HG02759 (cell line): ENCODE results near the gene MED19.
A peak's percentile ranks its signal among the peaks of the same experiment; 100 is the strongest.
"Not testable (repeated sequence)": the region's sequence is repeated elsewhere in the genome, so short reads cannot be mapped to it uniquely, and the experiment has no call there.

Experiments used
- ATAC-seq: cut with Tn5 transposase; IDR thresholded peaks from one replicate; pipeline ENCODE4 v1.9.1; 2021; ENCODE audit warnings: mild to moderate bottlenecking, moderate library complexity; ENCODE audit not compliant: unreplicated experiment

Gene MED19

GRCh38 chr11:57705432-57705831 lies 6.6 kb downstream of the MED19 start:
- not testable (repeated sequence) for ATAC-seq

- no peak for ATAC-seq
These were observed 7.1 kb downstream of the MED19 start for GRCh38 chr11:57704932-57705331.

GRCh38 chr11:57703341-57703740 lies 8.7 kb downstream of the MED19 start:
- ATAC-seq, result no peak

- ATAC-seq, result no peak
These were observed 11.6 kb downstream of the MED19 start for GRCh38 chr11:57700425-57700824.

DNA sequence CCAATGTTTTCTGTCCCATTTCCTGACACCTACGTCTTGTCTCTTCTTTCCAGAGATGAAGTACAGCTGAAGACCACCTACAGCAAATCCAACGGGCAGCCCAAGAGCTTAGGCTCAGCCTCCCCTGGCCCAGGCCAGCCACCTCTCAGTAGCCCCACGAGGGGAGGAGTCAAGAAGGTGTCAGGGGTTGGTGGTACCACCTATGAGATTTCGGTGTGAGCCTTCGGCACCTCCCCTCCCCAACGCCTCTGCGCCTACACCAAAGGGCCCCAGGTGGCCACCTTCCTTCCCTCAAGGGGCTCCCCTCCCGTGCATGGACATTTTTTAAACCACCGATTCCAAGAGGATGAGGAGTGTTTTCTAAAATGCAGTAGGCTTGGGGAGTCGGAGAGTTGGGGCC lies 12.2 kb downstream of the MED19 start:
- ATAC-seq, result no peak

GRCh38 chr11:57698843-57699365 lies 13.1 kb downstream of the MED19 start:
- ATAC-seq, result no peak

DNA sequence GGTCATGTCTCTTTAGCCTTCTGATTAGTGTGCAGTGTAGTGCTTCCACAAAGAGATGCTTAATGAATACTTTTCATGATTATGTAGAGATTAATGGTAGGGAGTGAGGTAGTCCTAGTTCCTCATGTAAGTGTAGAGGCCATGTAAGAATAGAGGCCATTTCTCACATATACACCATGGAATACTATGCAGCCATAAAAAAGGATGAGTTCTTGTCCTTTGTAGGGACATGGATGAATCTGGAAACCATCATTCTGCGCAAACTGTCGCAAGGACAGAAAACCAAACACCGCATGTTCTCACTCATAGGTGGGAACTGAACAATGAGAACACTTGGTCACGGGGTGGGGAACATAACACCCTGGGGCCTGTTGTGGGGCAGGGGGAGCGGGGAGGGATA lies 21.5 kb downstream of the MED19 start:
- not testable (repeated sequence) for ATAC-seq

DNA sequence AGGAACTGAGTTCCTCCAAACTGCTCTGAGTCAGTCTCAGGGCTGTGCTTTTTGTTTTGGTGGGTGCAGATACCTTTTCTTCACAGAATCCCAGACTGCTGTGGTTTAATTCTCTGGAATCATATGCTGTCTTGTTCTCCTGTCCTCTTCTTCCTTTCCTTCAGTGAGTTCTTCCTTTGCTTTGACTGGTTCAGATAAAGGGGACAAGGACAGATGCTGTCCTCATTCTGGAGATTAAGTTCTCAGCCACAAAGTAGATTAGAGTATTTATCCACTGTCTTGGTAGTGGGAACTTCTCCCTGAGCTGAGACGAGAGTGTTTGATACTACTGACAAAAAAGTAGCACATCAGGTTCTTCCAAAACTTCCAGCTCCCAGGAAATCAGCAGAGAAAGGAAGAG lies 30.8 kb downstream of the MED19 start:
- ATAC-seq, result no peak

DNA sequence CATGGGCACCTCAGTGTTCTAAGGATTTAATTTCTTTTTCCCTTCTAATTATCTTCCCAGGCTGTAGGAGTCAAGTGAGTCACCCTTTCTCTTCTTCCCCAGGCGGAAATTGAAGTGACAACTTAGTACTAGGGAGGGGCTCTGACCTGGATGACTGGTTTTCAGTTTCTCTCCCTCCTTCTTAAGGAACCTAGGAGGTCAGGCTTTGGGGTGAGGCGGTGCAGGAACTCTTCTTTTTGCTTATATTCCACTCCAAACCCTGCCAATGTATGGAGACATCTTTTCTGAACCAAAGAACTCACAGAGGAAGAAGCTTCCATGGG lies 31.5 kb downstream of the MED19 start:
- ATAC-seq, result no peak

GRCh38 chr11:57679396-57679795 lies 32.6 kb downstream of the MED19 start:
- no peak for ATAC-seq

DNA sequence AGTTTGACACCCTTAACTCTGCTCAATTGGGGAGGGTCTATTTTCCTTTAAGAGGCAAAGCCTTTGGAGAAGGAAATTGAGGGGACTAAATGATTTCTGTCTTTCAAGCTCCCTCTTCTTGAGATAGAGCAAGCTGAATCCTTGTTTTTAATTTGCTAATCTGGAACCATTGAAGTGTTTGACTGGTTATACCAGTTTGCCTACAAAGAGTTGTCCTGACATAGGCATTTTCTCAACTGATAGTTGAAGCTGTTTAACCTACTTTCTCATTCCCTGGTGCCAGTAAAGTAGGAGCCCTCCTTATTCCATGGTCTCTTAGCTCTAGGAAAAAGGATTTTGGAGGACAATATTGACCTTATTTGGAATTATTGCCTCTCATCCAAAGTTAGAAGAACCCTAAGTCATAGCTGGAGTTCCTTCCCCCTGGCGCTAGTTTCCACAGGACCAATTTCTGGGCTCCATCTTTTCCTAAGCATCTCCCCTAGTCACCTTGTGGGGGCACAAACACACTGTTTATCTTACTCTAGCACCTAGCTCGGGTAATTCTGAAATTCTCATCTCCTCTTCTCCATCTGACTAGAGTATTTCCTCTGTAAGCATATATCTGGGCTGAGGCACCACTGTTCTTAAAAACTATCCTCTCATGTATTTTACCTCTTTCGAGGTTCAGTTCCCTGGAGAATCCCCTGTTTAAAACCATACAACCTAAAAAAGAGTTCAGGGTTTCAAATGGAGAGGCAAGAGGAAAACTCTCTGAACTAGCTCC lies 36.7 kb downstream of the MED19 start:
- no peak for ATAC-seq

DNA sequence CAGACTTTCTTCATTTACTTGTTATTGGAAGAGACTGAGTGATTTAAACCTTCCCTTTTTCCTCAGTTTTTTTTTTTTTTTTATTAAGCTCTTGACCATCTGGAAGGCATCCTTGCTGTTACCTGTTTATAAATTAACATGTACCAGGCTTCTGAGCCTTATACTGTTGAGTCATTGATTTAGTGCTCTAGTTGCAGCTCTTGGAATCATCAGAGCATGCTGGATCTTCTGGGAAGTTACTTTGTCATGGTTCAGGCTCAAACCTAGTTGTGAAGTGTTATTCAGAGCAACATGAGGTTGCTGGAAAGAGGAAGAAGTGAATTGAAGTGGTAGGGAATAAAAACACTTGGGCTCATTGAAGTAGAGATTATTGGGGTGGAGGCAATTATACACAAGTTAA lies 37.8 kb downstream of the MED19 start:
- no peak for ATAC-seq

GRCh38 chr11:57668434-57668782 lies 43.6 kb downstream of the MED19 start:
- ATAC-seq, result peak; percentile 10

DNA sequence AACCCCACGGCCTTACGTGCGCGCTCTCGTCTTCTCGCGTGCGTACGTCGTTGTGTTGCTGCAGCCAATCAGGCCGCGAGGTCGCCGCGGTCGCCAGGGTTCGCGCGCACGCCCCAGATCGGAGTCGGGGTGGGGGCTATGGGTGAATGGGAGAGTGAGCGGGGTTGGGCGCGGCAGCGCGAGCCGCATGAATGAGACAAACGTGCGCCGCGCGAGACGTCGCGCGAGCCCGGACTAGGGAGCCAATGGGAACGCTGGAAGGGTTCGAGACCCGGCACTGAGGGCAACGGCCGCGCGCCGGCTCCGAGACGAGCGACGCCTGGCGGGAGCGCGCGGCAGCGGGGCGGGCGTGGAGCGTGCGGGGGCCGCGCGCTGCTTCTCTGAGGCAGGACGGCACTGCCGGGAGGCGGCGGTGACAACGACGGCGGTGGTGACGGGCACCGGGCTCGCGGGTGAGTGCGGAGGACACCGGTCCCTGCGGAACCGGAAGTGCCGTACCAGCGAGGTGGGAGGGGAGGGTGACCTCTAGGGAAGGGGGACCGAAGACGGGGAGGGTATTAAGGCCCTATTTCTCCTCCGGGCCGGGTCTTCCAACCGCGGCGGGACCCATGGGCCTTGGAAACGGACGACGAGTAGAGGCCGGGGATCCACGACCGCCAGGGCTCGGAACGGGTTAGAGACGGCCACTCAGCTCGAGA lies 44.1 kb downstream of the MED19 start, which contains the start of gene ZDHHC5:
TSS of gene ZDHHC5 (plus strand) at position 379 of the 698 bp plus-strand sequence. CDS start 4,977 bp downstream, outside the sequence.
- peak; percentile 88 for ATAC-seq

- peak; percentile 64 for ATAC-seq
These were observed 44.8 kb downstream of the MED19 start for GRCh38 chr11:57667117-57667735.

- no peak for ATAC-seq
These were observed 48.0 kb downstream of the MED19 start for GRCh38 chr11:57663975-57664374.

DNA sequence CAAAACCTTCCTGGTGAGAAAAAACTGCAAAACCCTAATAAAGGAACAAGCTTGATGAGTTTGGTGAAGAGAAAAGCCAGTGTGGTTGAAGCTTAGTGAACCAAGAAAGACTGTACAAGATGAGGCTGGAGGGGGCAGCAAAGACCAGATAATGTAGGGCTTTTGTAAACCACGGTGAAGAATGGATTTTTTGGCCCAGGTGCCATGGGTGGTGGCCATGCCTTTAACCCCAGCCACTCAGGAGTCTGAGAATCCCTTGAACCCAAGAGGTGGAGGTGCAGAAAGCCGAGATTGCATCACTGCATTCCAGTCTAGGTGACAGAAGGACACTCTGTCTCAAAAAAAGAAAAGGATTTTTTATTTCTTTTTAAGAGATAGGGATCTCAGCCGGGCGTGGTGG lies 49.1 kb downstream of the MED19 start:
- no peak for ATAC-seq

- ATAC-seq, result no peak
These were observed 52.3 kb downstream of the MED19 start for GRCh38 chr11:57659669-57660068.

GRCh38 chr11:57658023-57658361 lies 54.0 kb downstream of the MED19 start:
- no peak for ATAC-seq

GRCh38 chr11:57657194-57658022 lies 54.6 kb downstream of the MED19 start, which contains the start of gene CLP1:
TSS of gene CLP1 (plus strand) at chr11:57657762. CDS start at chr11:57659477, 1,715 bp downstream.
- ATAC-seq, result peak; percentile 99

- no peak for ATAC-seq
These were observed 55.2 kb downstream of the MED19 start for GRCh38 chr11:57656885-57657193.
